Activated gamma-delta T cell treated with anti-CD3 and anti-CD28 coated beads, Interleukin-2, amount 50 U/mL, for 16 hours (primary cell): Measurements from ENCODE around the gene NKAIN2.

ENCODE experiments used
- DNase-seq: peaks from one replicate; pipeline ENCODE4 v3.0.0-alpha.2; 2020; ENCODE audit warnings: low read depth

NKAIN2 gene

DNA sequence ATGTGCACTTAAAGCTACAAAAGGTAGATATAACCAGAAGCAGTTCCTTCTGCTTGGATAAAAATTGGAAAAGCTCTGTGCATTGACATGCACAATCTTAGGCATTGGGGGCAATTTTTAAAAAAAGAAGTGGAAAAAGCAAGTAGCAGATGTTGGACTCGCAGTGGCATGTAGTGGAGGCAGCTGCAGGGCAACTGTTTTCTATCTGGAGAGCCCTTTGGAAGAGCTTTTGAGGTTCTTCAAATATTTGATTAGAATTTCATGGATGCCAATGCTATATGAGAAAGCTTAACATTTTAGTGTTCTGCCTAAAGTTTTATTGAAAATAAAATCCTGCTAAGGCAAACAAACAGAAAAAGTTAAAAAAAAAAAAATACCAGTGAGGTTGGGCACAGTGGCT is 770.3 kb downstream of the NKAIN2 start:
- DNase-seq: no peak

DNA sequence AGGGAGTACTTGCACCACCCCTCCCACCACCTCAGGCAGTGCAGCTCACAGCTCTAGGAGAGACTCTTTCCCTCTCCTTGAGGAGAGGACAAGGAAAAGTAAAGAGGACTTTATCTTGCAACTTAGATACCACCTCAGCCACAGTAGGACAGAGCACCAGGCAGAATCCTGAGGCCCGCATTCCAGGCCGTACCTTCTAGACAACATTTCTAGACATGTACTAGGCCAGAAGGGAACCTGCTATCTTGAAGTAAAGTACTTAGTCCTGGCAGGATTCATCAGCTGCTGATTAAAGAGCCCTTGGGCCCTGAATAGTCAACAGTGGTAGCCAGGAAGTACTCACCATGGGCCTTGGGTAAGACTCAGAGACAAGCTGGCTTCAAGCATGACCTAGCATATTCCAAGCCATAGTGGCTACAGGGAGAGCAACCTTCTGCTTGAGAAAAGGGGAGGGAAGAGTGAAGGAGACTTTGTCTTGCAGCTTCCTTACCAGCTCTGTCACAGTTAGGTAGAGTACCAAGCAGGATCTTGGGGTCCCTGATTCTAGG is 774.1 kb downstream of the NKAIN2 start:
- DNase-seq: no peak

DNA sequence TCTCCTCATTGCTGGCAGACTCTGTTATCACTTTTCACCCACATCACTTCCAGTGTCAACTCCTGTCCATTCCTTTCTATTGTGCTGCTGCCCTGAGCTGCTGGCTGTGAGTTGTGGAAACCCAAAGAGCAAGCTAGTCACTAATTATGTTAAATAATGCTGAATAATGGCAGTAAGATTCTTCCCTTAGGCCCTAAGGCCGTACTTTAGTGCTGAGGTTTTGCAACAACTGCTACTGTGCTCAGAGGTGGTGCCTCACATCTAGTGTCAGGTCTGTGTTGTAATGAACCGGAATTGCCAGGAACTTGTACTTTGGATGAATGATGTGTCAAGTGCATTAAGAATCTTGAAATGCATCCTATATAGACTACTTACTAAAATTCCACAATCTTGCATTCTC is 786.3 kb downstream of the NKAIN2 start:
- no peak for DNase-seq

DNA sequence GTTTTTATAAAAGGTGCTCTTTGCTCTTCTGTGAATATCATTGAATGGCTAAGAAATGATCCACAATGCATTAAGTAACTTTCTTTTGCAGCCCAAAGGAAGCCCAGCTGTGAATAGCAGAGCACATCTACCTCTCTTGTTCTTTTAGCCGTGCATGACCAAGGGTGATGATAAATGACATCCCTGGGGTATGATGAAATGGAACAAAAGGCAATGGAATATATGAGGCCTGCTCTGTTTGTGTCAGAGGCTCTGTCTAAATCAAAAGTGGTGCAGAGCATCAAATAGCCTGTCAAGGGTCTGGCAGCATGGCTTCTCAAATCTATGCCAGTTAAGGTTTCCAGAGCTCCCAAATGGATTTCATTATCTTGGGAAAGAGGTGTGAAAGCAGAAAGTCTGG is 796.0 kb downstream of the NKAIN2 start:
- DNase-seq: no peak

DNA sequence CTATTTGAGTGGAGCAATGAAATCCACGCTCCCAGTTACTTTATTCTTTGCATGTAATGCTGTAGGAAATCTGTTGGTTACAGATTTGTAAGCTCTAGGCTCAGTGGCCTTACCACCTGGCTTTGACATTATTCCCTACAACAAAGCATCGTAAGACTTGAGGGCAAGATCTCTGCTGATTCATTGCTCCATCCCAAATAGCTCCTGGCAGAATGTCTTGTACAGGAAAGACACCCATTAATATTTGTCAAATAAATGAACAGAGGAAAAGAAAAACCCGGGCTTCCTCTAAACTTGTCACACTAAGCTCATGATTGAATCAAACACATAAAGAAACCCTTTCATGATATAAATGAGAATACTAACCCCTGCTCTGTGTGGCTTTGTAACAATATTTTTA is 801.1 kb downstream of the NKAIN2 start:
- DNase-seq: no peak

DNA sequence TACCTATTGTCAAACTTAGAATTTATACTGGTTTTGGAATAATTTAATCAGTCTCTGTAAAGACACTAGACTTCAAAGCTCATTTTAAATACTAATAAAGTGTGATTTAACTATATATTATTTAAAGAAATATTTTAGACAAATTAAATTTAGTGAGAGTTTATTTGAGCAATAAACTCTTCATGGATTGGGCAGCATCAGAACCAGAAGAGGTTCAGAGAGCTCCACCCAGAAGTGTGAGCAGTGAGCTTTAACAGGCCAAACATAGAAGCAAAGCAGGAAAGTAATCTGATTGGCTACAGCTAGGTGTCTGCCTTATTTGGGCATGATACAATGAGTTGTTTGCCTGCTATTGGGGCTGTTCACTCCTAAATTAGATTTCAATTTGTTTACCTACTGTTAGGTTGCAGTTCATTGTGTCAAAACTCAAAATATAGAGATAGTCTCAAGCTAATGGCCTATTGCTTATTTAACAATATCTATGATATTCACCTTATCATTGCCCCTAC is 803.5 kb downstream of the NKAIN2 start:
- DNase-seq: no peak

DNA sequence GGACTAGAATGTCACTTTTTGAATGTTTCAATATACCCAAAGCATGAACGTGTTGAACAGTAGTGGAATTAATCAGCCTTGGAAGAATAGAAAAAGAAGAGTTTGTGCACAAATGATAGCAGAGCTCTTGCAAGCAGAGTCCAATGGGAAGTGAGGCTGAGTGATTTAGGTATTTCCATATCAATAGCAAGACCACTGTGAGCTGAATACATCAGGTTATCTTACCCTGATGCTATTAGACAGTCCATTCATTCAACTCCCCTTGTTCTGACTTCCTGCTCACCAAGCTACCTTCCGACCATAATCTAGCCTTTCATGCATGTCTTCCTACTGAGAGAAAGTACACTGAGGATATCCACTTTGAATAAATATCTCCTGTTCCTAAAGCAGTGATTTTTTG is 809.4 kb downstream of the NKAIN2 start:
- DNase-seq: no peak

DNA sequence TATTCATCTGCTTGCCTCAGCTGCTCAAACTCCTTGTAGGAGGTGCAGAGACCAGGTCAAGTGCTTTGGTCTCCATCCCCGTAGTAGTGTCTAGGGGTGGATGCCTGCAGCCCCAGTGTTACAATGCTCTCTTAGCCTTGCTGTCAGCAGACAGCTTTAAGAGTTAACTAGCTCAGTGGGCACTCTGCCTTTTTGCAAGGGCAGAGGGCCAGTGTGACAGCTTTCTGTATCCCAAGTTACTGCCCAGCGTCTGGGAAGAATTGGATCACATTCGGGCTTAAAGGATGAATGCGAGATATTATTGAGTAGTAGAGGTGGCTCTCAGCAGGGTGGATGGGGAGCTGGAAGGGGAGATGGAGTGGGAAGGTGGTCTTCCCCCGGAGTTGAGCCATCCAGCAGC is 818.7 kb downstream of the NKAIN2 start:
- DNase-seq: no peak

DNA sequence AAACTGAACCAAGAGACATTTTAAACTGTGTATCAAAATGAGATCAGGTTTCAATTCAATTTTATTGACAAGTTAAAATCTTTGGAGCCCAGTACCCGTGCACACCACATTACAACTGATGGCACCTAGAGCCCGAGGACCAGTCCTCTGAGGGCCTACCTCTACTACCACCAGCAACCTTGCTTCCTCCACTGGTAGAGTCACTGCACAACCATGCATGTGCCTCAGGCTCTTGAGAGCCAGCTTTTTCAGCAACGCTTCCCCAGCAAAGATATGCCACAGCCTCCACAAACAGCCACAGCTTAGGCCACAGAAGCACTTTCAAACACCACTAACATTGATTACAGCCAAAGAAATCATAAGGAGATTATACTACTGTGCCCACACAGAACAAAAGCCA is 830.0 kb downstream of the NKAIN2 start:
- no peak for DNase-seq

DNA sequence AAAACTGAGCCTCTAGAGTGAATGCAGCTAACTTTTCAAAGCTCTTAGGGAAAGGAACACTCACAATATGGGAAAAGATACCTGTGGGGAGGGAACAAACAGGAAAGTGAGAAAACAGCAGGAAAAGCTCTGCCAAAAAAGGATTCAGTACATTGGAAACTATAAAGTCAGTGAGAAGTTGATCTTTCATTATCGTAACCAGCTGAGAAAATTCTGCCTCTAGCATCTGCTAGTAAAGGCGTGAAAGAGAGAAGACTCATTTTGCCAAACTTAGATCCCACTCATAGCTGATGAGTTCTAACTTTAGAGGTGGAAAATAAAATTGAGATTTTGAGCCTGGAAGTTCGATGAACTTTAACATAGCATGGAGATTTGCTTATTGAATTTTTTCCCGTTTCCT is 836.8 kb downstream of the NKAIN2 start:
- DNase-seq: no peak

DNA sequence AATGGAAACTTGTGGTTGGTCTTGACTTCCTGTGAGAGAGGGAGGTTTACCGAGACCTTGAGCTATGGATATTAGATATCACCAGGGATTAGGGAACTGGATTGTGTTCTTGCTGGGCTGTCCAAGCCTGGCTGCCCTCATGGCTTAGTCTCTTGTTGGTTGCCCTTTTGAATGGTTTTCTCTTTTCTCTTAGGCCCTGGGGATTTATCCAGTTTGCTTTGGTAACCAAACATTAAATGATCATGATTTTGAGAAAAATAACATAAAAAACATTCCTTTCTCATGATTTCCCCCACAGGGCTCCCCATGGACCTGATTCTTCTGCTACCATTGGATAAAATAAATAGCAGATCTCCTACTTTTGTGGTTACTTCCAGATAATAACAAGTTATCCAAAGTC is 852.2 kb downstream of the NKAIN2 start:
- no peak for DNase-seq

DNA sequence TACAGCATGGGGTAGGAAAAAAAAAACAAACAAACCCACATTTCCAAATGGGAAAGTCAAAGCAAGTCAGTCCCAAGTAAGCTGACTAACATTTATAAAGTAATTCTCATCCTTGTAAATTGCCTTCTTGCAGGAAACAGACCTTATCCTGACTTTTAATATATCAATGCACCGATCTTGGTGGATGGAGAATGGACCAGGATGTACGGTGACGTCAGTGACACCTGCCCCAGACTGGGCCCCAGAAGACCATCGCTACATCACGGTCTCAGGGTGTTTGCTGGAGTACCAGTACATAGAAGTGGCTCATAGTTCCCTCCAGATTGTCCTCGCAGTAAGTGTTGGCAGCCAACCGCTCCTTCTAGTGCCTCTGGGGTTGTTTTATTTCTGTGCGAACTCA is 854.4 kb downstream of the NKAIN2 start:
- DNase-seq: no peak

DNA sequence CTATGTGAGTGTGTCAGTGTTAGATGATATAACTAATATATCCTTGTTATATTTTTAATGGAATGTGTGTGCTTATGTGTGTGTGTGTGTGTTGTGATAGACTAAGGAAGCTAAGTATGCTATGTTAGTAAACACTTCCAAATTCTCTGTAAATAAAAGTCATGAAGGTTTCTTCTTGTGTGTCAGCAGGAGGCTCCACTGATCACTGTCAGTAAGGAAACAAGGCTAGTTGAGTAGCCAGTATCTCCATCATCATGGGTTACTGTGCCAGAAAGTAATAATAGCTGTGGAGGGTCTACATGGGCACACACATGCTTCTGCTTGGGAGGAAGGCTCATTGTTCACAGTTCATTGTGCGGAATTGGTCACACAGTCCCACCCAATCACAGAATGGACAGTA is 855.8 kb downstream of the NKAIN2 start:
- DNase-seq: no peak

DNA sequence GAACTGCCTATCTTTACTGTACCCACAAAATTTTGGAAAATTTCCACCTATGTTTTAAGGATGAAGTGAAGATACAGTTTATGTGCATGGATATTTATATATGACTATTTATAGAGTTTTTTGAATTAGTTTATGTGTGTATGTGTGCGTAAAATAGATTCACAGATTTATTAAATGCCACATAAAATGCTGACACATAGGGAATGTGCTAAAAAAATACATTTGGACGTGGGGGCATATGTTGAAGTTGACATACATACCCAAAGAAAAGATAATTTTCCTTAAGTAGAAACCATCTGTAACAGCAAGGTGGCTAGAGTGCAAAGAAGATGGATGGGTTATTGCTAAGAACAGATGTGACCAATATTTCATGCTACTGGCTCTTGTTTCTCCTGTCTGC is 856.5 kb downstream of the NKAIN2 start:
- no peak for DNase-seq

DNA sequence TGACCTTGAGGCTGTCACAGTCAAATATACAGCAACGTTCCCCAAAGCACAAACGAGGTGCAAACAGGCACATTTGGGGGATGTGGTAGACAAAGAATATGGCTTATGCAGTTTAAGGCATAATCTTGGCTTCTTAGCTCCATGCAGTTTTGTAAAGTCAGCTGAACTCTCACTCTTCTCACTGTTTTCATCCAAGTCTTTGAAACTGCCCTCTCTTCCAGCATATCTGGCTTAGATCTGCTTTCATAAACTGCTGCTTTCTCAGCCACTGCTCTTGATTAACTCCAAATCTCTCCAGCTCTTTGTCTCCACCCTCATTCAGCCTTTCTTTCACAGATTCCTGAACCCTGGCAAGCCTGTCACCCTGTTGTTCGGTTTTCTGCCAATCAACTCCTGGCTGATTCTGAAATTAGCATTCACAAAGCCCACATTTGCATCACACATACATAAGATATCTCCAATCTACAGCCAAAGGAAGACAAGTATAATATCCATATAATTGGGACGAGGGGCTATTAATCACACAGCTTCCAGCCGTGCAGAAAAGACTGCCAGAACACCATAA is 857.5 kb downstream of the NKAIN2 start:
- no peak for DNase-seq

DNA sequence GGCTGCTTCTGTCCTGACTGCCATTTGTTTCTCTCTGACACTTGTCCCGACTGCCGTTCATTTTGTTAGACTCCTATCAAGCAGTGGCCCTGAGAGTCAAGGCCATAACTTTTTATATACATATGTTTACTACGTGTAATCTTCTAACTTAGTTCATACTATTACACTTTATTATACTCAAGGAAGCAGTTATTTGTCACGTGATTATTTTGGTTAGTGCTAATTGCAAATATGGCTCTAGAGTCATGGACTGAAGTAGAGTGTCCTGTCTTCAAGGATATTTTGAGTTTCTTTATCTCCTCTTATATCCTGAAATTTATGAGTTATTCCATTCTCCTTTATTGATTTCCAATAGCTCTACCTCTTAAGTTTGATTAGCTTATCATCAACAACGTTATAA is 864.4 kb downstream of the NKAIN2 start:
- no peak for DNase-seq

DNA sequence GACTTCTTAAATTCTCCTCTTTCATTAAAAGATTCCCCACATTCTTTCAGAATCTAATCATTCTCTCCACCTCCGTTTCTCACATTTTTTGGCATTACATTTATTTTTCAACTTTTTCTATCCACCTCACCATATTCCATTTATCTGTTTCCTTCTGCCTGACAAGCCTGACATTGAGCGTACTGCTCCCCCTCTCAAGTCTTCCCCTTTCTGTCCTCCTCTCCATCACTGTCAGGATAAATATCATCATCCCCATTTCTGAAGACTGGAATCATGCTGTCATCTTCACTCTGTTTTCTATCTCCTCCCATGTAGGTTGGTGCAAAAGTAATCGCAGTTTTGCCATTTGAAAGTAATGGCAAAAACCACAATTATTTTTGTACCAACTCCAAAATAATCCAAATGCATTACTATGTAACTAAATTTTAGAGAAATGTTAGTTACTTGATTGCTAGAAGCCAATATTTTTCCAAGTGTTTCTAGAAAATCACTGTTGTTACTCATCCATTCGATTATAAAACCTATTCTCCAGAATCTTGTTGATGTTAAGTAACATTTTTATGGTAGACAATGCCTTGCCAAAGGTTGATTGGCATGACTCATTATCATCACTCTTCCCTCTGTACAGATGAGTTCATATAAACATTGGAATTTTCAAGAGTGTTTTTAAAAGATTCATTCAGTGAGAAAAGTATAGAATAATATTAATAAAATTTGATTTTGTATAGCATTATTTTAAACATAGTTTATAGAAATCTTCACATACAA is 866.2 kb downstream of the NKAIN2 start:
- DNase-seq: no peak

DNA sequence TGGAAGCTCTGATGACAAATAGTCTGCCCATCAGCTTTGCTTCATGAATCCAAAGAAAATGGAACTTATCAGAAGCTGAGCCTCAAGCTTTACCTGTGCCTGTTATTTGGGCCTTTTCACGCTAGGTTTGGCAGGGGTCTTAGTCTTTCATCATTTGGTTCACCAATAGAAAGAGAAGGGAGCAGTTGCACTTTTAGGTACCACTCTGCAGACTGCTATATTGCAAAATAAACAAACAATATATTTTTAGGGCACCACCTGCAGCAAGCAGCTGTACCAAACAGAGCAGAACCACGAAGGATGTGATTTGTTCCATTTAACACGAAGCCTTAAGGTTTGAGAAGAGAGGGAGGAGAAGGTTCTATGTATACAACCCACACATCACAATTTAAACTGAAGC is 867.1 kb downstream of the NKAIN2 start:
- DNase-seq: no peak

DNA sequence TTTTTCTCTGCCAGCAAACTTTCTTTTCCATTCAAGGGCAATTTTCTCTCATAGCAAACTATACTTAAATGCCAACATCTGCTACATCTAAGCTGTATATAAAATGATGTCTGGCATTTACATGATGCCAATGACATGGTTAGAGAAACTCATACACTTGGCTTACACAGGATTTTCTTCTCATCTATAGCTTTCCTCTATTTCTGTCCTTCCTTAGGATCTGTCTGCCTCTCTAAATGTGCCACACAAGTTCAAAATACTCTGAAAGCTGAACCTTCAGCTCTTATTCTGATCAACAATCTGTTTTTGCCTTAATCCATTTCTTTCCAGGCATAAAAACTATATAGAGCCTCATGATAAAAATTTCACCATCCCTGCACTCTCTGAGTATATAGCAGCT is 867.7 kb downstream of the NKAIN2 start:
- no peak for DNase-seq

DNA sequence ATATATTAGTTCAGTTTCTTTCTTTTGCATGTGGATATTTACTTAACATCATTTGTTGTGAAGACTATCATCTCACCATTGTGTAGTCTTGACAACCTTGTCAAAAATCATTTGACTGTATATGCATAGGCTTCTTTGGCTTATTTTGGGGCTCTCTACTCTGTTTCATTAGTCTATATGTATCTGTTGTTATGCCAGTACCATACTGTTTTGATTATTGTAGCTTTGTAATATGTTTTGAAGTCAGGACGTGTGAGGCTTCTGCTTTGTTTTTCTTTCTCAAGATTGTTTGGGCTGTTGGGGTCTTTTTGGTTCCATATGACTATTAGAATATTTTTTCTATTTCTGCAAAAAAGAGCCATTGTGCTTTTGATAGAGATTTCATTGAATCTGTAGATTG is 870.4 kb downstream of the NKAIN2 start:
- no peak for DNase-seq

DNA sequence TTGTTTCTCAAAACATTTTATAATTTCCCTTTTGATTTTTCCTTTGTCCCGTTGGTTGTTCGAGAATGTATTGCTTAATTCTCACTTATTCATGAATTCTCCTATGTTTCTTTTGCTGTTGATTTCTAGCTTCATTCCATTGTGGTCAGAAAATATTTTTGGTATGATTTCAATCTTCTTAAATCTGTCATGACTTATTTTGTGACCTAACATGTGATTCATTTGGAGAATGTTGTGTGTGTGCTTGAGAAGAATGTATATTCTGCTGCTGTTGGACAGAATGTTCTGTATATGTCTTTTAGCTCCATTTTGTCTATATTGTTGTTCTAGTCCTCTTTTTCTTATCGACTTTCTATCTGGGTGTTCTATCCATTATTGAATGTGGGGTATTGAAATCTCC is 872.4 kb downstream of the NKAIN2 start:
- DNase-seq: no peak

DNA sequence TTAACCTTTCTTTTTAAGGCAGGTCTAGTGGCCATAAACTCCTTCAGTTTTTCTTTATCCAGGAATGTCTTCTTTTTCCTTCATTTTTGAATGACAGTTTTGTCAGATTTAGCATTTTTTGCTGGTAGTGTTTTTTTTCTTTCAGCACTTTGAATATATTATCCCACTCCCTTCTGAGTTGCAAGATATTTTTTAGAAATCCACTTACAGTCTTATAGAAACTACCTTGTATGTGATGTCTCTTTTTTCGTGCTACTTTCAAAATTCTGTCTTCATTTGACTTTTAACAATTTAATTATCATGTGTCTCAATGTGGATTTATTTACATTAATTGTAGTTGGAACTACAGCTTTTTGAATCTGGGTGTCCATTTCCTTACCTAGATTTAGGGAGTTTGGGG is 874.2 kb downstream of the NKAIN2 start:
- DNase-seq: no peak

DNA sequence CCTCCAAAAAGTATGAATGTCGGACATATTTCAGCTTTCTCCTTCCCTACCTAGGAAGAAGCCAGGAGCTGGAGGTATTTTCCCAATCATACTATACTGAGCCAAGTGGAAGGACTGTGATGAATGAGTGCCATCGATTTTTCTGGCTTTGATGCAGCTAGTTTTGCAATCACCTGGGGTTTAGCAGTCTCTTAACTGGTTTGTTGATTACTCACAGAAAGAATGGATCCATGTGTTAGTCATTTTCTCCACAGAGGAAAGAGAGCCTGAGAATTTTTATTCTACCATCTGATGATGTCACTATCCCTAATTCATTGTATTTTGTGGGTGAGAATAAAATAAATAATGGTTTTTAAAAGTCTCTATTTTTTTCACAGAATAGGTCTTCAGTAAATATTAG is 875.7 kb downstream of the NKAIN2 start:
- DNase-seq: no peak

DNA sequence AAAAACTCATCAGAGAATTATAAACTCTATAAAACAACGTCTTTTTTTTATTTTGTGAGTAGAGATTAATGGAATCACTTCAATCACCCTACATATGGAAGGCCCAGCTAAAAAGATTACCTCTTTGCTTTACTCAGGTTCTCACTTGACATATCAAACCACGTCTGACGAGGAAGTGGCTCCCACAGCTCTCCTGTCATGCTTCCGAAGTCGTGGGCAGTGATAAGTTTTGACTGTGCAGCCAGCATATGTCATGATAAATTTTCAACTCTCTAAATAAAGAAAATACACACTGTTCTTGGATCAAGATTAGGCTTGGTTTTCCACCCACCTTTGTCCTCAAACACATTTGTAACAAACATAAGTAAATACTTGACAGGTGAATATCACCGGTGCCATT is 879.1 kb downstream of the NKAIN2 start:
- DNase-seq: no peak
